Choroid plexus epithelial cell (primary cell): ENCODE measurements around the gene CCDC92B.
A peak's percentile ranks its signal among the peaks of the same experiment; 100 is the strongest.

Experiments used
- DNase-seq: peaks from one replicate; pipeline ENCODE4 v3.0.0-alpha.2; 2010; ENCODE audit warnings: low read depth
- H3K4me3 ChIP-seq: 2 replicates; pipeline ENCODE4 v1.5.1; 2011; ENCODE audit warnings: low read depth, mild to moderate bottlenecking, control low read depth, low read length, moderate library complexity
- TF ChIP-seq, protein P1 (sequence below): conservative IDR thresholded peaks from 2 replicates; pipeline ENCODE4 v1.5.1; 2011; ENCODE audit warnings: low read depth, mild to moderate bottlenecking, control low read depth, inconsistent platforms, low read length, moderate library complexity

CCDC92B gene

DNA sequence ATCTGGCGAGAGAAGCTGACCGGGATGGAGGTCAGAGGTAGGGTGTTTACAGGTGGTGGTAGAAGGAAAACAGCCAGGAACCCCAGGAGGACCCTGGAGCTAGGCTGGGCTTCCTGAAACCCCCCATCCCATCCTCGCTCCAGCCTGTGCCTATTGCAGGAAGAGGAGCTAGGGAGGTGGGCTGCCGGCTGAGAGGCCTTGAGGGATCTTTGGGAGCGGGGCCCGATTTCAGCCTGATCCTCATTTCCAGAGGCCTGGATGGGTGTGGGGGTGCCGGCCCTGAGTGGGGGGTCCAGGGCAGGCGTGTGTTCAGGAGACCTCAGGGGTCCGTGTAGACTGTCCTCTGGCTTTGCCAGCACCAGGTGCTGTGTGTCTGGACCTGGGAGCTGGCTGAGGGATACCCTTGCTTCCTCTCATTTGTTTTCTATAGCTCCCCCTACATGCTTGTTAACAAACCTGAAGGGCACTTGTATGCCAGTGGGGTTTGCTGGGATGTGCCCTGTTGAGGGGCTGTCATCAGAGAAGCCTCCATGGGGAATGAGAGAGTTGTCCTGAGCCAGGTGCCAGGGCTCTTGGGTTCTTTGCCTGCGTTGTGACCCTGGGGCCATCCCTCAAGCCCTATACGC lies 27.9 kb upstream of the CCDC92B start:
- no peak overlapping the region for H3K4me3 ChIP-seq
- DNase-seq, result no peak
- TF ChIP-seq, protein P1, sequence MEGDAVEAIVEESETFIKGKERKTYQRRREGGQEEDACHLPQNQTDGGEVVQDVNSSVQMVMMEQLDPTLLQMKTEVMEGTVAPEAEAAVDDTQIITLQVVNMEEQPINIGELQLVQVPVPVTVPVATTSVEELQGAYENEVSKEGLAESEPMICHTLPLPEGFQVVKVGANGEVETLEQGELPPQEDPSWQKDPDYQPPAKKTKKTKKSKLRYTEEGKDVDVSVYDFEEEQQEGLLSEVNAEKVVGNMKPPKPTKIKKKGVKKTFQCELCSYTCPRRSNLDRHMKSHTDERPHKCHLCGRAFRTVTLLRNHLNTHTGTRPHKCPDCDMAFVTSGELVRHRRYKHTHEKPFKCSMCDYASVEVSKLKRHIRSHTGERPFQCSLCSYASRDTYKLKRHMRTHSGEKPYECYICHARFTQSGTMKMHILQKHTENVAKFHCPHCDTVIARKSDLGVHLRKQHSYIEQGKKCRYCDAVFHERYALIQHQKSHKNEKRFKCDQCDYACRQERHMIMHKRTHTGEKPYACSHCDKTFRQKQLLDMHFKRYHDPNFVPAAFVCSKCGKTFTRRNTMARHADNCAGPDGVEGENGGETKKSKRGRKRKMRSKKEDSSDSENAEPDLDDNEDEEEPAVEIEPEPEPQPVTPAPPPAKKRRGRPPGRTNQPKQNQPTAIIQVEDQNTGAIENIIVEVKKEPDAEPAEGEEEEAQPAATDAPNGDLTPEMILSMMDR, result no peak

DNA sequence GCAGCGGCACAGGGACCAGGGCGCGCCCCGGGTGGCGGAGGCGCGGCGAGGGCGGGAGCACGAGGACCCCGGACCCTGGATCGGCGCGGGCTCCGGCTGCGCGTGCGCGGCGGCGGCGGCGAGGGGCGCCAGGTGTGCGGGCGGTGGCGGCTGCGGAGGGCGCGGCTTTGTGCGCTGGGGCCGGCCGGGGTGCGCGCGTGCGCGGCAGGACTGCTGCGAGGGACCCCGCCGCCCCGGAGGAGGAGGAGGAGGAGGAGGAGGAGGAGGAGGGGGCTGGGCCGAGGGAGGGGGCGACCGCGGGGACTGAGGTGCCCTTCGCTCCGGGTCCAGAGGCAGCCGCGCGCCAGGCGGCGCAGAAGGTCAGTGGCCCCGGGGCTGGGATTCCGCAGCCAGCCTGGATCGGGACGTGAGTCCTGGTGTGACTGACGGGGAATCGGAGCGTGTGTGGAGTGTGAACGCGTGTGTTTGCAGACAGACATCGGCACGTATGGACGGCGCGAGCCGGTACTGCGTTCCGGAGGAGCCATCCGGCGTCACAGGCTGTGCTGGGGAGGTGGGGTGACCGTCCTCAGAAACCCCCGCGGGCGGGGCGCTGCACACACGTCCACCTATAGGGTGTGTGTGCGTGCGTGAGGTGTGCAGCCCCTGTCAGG lies 27.3 kb upstream of the CCDC92B start:
- H3K4me3 ChIP-seq, result no peak overlapping the region
- TF ChIP-seq, protein P1, result no peak
- DNase-seq, result no peak

DNA sequence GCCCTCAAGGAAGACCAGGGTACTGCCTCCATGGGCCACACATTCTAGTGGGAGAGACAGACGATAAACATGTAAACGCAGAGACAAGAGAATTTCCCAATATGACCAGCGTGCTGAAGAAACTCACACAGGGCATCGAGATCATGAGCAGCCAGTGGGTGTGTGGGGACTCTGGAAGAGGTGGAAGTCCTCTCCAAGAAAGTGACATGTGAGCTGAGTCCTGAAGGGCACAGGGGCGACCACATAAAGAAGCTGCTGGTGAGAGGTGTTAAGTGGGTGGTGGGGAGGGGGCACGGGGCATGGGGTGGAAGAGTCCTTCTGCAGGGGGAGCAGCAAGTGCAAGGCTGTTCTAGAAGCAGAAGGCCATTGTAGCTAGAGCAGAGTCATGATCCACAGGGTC lies 25.8 kb upstream of the CCDC92B start:
- H3K4me3 ChIP-seq, result no peak overlapping the region
- no peak for DNase-seq
- TF ChIP-seq, protein P1, result no peak

DNA sequence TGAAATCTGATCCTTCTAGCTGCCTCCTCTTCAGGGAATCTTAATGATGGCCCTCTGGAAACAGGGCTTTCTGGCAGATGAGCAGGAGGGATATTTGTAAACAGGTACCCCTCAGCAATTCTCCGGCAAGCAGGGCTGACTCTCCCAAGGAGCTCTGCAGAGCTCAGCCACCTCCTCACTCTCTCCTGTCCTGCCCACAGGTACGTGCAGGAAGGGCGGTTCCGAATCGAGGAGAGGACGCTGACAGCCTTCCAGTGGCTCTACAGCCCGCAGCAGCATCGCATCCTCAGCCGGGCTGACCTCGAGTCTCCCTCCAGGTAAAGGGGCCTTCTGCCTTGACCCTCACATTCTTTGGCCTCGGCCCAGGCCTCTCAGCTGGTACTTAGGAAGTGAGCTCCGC lies 20.7 kb upstream of the CCDC92B start:
- no peak for DNase-seq
- TF ChIP-seq, protein P1, result no peak

DNA sequence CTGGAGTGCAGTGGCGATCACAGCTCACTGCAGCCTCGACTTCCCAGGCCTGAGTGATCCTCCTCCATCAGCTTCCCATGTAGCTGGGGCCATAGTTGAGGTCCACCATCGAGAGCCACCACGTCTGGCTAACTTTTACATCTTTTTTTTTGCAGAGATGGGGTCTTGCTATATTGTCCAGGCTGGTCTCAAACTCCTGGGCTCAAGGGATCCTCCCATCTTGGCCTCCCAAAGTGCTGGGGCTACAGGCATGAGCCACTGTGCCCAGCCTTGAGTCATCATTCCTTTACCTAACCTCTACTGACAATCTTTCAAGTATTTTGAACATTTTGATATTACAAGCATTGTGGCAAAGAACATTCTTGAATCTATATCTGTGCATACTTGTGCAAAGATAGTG lies 9.4 kb upstream of the CCDC92B start:
- no peak for DNase-seq
- TF ChIP-seq, protein P1, result no peak
- H3K4me3 ChIP-seq, result no peak overlapping the region

More for the DNA sequence above, 20.7 kb upstream of the CCDC92B start:
- H3K4me3 ChIP-seq, result no peak overlapping the region

DNA sequence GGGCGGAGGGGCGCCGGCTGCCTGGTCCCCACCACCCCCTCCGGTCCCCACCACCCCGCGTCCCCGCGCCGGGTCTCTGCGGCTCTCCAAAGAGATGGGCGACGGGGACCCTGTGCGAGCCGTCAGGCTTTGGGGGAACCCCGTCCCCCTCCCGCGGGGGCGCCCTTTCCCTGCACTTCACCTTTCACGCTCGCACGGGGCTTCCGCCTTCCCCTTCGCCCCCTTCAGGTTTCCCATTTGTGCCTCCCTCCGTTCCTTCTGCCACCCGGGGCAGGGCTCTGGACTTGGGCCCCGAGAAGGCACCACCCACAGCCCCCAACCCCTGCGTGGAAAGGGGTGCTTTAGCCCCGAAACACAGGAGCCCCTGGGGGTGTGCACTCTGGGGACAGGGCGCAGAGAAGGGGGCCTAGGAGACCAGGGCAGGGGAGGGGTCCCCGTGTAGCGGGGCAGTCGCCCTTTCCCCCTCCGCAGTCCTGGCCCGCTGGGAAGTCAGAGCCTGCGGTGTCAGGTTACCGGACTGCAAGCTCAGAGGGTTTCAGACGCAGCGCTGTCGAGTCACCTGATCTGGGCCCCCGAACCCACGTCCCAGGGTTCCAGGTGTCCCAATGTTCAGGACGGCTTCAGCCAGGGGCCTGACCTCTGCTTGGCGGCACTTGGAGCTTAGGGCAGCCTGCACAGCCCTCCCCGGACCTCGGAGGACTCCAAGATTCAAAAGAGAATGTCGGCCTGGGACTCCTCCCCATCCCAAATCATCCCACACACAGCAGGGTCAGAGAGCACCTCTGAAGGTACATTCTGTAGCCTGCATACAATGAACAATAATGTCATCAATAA lies 6.7 kb upstream of the CCDC92B start:
- DNase-seq, result no peak
- TF ChIP-seq, protein P1, result no peak
- H3K4me3 ChIP-seq, result peak overlapping the region; percentile 10
